ENCODE measurements around the gene BRAF.
"Not testable (repeated sequence)": the region's sequence is repeated elsewhere in the genome, so short reads cannot be mapped to it uniquely, and the experiment has no call there.

The BRAF gene

DNA sequence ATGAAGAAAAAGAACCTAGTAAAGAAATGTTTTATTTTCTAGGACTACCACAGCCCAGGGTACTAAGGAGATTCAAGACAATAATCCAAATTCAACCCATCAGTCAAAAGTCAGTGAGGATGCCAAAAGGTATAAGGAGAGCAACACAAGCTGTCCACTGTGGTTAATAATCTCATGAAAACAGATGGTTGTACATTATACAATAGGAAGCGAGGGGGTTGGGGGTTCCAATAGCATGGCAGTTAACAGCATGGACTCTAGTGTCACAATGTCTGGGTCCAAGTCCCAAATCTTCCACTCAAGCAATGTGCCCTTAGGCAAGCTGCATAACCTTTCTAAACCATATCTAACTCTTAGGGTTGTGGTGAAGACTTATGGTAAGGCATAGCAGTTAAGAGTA, 35.1 kb downstream of the BRAF start:
- TF ChIP-seq, protein P1, sequence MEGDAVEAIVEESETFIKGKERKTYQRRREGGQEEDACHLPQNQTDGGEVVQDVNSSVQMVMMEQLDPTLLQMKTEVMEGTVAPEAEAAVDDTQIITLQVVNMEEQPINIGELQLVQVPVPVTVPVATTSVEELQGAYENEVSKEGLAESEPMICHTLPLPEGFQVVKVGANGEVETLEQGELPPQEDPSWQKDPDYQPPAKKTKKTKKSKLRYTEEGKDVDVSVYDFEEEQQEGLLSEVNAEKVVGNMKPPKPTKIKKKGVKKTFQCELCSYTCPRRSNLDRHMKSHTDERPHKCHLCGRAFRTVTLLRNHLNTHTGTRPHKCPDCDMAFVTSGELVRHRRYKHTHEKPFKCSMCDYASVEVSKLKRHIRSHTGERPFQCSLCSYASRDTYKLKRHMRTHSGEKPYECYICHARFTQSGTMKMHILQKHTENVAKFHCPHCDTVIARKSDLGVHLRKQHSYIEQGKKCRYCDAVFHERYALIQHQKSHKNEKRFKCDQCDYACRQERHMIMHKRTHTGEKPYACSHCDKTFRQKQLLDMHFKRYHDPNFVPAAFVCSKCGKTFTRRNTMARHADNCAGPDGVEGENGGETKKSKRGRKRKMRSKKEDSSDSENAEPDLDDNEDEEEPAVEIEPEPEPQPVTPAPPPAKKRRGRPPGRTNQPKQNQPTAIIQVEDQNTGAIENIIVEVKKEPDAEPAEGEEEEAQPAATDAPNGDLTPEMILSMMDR (IDR thresholded peaks at IDR 0.05; ENCODE audit: low read length, missing control alignments) = no peak
- H3K4me3 ChIP-seq (replicated peaks; ENCODE audit: low read depth, low read length) = no peak overlapping the region
- no peak for DNase-seq (ENCODE audit: low read depth)

DNA sequence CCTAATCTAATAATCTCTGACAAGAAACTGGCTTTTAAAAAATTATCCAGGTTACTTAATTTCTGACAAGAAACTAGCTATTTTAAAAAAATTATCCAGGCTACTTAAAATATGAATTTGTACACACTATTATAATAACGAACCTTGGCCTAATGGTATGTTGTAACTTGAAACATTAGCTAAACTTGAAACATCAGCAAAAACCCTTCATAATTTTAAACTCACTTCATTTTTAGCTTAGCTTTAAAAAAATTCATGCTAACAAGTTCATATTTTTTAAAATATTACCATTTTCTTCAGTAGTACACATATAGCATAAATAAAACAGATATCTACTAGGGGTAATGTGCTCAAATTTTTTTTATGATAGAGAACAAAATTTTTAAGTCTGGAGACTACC, 35.6 kb downstream of the BRAF start:
- TF ChIP-seq, protein P1 (IDR thresholded peaks at IDR 0.05; ENCODE audit: low read length, missing control alignments) = no peak
- H3K4me3 ChIP-seq (replicated peaks; ENCODE audit: low read depth, low read length) = no peak overlapping the region
- no peak for DNase-seq (ENCODE audit: low read depth)

DNA sequence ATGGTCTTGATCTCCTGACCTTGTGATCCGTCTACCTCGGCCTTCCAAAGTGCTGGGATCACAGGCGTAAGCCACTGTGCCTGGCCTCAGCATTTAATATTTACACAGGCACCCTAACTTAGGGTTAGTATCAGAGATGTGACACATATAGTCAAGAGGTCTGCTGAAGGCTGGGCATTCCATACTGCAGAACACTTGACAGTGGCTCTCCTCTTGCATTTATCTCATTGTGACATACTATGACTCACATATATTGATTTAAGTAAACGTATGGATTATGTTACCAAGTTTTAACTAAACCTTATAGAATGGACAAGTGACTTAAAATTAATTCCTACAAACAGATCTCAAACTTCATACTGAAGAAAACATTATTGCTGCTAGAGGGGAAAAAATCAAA, 36.6 kb downstream of the BRAF start:
- no peak for DNase-seq (ENCODE audit: low read depth)
- TF ChIP-seq, protein P1 (IDR thresholded peaks at IDR 0.05; ENCODE audit: low read length, missing control alignments) = no peak

DNA sequence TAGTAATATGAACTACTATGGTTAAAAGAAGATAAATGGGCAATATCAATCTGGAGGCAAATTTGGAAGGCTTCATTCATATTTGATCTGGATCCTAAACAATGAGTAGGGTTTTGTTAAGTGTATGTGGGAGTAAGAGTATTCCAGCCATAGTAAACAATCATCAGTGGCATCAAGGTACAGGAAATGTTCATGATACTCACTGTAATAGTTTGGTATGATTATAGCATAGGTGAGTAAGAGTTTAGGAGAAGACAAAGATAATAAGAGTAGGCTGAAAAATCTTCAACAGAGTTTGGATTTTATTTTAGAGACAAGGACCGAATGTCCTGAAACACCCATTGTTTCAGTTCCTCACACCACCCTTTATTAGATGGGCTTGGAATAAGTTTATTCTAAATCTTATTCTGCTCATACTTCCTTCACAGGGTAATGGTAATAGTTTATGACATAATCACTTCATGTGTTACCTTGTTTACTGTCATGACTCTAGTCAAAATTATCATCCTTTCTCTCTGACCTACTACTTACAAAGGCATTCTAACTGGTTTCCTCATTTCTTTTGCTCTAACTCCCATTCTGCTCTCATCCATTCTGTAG, 38.9 kb downstream of the BRAF start:
- no peak overlapping the region for H3K4me3 ChIP-seq (replicated peaks; ENCODE audit: low read depth, low read length)
- TF ChIP-seq, protein P1 (IDR thresholded peaks at IDR 0.05; ENCODE audit: low read length, missing control alignments) = no peak
- no peak for DNase-seq (ENCODE audit: low read depth)

More for the DNA sequence above, 36.6 kb downstream of the BRAF start:
- no peak overlapping the region for H3K4me3 ChIP-seq (replicated peaks; ENCODE audit: low read depth, low read length)

DNA sequence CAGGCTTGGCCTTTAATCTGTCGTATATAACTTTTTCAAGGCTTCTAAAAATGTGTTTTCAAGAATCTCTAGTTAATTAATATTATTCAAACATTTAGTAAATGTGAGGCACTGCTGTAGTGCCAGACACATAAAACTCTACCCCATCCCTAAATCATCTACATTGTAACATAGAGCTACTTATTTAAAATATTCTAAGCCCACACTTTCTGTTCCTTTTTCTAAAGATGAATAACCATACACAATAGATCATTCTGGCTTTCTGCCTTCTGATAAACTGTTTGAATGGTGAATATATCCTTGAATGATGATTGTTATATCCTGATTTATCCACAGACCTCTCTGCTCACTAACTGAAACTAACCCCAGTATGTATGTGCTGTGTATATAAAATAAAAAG, 41.4 kb downstream of the BRAF start:
- no peak overlapping the region for H3K4me3 ChIP-seq (replicated peaks; ENCODE audit: low read depth, low read length)
- DNase-seq (ENCODE audit: low read depth) = no peak
- TF ChIP-seq, protein P1 (IDR thresholded peaks at IDR 0.05; ENCODE audit: low read length, missing control alignments) = no peak

DNA sequence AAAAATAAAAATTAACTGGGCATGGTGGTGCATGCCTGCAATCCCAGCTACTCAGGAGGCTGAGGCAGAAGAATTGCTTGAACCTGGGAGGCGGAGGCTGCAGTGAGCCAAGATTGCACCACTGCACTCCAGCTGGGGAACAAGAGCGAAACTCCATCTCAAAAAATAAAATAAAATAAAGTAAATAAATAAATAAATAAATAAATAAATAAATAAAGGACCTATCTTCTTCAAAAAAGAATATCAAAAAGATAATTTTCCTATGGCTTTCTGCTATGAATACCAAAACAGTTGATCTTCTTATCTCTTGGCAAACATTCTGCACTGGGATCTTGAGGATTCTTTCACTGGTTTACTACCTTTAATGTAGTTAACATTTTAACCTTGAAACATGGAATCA, 41.9 kb downstream of the BRAF start:
- H3K4me3 ChIP-seq (replicated peaks; ENCODE audit: low read depth, low read length); DNase-seq (ENCODE audit: low read depth): not testable (repeated sequence)

DNA sequence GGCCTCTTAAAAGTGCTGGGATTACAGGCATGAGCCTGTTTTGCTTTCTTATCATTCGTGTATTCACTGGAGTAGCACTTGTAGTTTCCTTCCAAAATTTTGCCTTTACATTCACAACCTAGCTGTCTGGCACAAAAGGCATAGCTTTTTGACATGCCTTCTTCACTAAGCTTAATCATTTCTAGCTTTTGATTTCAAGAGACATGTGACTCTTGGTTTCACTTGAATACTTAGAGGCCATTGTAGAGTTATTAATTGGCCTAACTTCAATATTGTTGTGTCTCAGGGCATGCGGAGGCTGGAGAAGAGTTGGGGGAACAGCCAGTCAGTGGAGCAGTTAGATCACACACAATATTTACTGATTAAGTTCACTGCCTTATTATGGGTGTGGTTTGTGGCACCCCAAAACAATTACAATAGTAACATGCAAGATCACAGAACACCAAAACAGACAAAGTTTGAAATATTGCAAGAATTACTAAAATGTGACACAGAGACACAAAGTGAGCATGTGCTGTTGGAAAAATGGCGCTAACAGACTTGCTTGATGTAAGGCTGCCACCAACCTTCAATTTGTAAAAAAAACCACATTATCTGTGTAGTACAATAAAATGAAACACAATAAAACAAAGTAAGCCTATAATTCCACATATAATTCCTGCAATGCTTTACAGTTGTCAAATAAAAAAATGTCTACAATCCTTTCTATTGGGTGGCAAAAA, 43.1 kb downstream of the BRAF start:
- DNase-seq (ENCODE audit: low read depth) = no peak
- H3K4me3 ChIP-seq (replicated peaks; ENCODE audit: low read depth, low read length) = no peak overlapping the region
- TF ChIP-seq, protein P1 (IDR thresholded peaks at IDR 0.05; ENCODE audit: low read length, missing control alignments) = no peak
